Measurements from ENCODE around the gene CYBC1. TPM values are rescaled to one million over a fixed set of nuclear protein-coding genes. Genes with fewer than 3 reads are reported as not detected.

Gene CYBC1
- total RNA-seq, 1 experiment from 2014 or later = 71.7 TPM

GRCh38 chr17:82414548-82415281, 35.8 kb downstream of the CYBC1 start:
- Mint-ChIP-seq H3K27ac (peak overlapping the region; percentile 63; the same call in 1 of the 2 replicates), H3K4me1 (peaks cover 13% of the 10 kb centered on the region), H3K4me3 (peak overlapping the region; percentile 36), H3K9me3 (no peaks in the 10 kb centered on the region), H3K36me3 (peaks cover under 1% of the 10 kb centered on the region; the same call in 1 of the 2 replicates), H3K27me3 (ENCODE audit: low read depth) (no peaks in the 10 kb centered on the region)
- DNase-seq (ENCODE audit: low spot score) (peak; percentile 91), ATAC-seq (peak; percentile 76)
- CTCF ChIA-PET = interaction anchor here (0.6 to 1.8 kb wide), 8 partner anchors 10 to 245 kb away, joined by 3 to 9 read pairs (median 4); no protein-coding TSS in a partner anchor
- POLR2A ChIA-PET = no interaction called here
- TF ChIP-seq CREB1 (CRISPR knock-in tag; IDR thresholded peaks at IDR 0.05) (no peak), ZNF317 (CRISPR knock-in tag; IDR thresholded peaks at IDR 0.05; ENCODE audit: borderline replicate concordance, low read depth) (0 out of 2 replicates have a peak, but pooled peaks have one; percentile 48), ZNF423 (CRISPR knock-in tag; IDR thresholded peaks at IDR 0.05) (no peak), FOXK1 (CRISPR knock-in tag; IDR thresholded peaks at IDR 0.05) (peak; percentile 85), ZNF263 (CRISPR knock-in tag; IDR thresholded peaks at IDR 0.05; ENCODE audit: low read depth) (no peak), ELF4 (CRISPR knock-in tag; IDR thresholded peaks at IDR 0.05; ENCODE audit: low read depth) (peak; percentile 72; the same call in 1 of the 2 replicates), ETV6 (CRISPR knock-in tag; IDR thresholded peaks at IDR 0.05) (peak; percentile 95), TEAD1 (CRISPR knock-in tag; IDR thresholded peaks at IDR 0.05) (peak; percentile 95), IRF2 (CRISPR knock-in tag; IDR thresholded peaks at IDR 0.05; ENCODE audit: borderline replicate concordance, low read depth) (no peak), TP53 (CRISPR knock-in tag; IDR thresholded peaks at IDR 0.05) (peak; percentile 93), ESRRA (CRISPR knock-in tag; IDR thresholded peaks at IDR 0.05; ENCODE audit: borderline replicate concordance) (peak; percentile 87; the same call in 1 of the 2 replicates), NR1H2 (CRISPR knock-in tag; IDR thresholded peaks at IDR 0.05) (no peak), GABPB1 (CRISPR knock-in tag; IDR thresholded peaks at IDR 0.05) (peak; percentile 75), ZNF671 (CRISPR knock-in tag; IDR thresholded peaks at IDR 0.05) (no peak), JAZF1 (CRISPR knock-in tag; IDR thresholded peaks at IDR 0.05) (no peak), SMAD3 (CRISPR knock-in tag; IDR thresholded peaks at IDR 0.05; ENCODE audit: borderline replicate concordance) (peak; percentile 92)
- TF ChIP-seq, protein P1, sequence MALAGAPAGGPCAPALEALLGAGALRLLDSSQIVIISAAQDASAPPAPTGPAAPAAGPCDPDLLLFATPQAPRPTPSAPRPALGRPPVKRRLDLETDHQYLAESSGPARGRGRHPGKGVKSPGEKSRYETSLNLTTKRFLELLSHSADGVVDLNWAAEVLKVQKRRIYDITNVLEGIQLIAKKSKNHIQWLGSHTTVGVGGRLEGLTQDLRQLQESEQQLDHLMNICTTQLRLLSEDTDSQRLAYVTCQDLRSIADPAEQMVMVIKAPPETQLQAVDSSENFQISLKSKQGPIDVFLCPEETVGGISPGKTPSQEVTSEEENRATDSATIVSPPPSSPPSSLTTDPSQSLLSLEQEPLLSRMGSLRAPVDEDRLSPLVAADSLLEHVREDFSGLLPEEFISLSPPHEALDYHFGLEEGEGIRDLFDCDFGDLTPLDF (CRISPR knock-in tag; IDR thresholded peaks at IDR 0.05) = peak; percentile 81; the same call in 1 of the 2 replicates
- TF ChIP-seq, protein P2, sequence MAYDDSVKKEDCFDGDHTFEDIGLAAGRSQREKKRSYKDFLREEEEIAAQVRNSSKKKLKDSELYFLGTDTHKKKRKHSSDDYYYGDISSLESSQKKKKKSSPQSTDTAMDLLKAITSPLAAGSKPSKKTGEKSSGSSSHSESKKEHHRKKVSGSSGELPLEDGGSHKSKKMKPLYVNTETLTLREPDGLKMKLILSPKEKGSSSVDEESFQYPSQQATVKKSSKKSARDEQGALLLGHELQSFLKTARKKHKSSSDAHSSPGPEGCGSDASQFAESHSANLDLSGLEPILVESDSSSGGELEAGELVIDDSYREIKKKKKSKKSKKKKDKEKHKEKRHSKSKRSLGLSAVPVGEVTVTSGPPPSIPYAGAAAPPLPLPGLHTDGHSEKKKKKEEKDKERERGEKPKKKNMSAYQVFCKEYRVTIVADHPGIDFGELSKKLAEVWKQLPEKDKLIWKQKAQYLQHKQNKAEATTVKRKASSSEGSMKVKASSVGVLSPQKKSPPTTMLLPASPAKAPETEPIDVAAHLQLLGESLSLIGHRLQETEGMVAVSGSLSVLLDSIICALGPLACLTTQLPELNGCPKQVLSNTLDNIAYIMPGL (CRISPR knock-in tag; IDR thresholded peaks at IDR 0.05) = peak; percentile 73; the same call in 1 of the 2 replicates
- TF ChIP-seq, protein P3, sequence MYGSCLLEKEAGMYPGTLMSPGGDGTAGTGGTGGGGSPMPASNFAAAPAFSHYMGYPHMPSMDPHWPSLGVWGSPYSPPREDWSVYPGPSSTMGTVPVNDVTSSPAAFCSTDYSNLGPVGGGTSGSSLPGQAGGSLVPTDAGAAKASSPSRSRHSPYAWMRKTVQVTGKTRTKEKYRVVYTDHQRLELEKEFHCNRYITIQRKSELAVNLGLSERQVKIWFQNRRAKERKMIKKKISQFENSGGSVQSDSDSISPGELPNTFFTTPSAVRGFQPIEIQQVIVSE (CRISPR knock-in tag; IDR thresholded peaks at IDR 0.05; ENCODE audit: borderline replicate concordance) = no peak
- TF ChIP-seq, protein P4, sequence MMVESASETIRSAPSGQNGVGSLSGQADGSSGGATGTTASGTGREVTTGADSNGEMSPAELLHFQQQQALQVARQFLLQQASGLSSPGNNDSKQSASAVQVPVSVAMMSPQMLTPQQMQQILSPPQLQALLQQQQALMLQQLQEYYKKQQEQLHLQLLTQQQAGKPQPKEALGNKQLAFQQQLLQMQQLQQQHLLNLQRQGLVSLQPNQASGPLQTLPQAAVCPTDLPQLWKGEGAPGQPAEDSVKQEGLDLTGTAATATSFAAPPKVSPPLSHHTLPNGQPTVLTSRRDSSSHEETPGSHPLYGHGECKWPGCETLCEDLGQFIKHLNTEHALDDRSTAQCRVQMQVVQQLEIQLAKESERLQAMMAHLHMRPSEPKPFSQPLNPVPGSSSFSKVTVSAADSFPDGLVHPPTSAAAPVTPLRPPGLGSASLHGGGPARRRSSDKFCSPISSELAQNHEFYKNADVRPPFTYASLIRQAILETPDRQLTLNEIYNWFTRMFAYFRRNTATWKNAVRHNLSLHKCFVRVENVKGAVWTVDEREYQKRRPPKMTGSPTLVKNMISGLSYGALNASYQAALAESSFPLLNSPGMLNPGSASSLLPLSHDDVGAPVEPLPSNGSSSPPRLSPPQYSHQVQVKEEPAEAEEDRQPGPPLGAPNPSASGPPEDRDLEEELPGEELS (CRISPR knock-in tag; IDR thresholded peaks at IDR 0.05) = peak; percentile 96
- TF ChIP-seq, protein P5, sequence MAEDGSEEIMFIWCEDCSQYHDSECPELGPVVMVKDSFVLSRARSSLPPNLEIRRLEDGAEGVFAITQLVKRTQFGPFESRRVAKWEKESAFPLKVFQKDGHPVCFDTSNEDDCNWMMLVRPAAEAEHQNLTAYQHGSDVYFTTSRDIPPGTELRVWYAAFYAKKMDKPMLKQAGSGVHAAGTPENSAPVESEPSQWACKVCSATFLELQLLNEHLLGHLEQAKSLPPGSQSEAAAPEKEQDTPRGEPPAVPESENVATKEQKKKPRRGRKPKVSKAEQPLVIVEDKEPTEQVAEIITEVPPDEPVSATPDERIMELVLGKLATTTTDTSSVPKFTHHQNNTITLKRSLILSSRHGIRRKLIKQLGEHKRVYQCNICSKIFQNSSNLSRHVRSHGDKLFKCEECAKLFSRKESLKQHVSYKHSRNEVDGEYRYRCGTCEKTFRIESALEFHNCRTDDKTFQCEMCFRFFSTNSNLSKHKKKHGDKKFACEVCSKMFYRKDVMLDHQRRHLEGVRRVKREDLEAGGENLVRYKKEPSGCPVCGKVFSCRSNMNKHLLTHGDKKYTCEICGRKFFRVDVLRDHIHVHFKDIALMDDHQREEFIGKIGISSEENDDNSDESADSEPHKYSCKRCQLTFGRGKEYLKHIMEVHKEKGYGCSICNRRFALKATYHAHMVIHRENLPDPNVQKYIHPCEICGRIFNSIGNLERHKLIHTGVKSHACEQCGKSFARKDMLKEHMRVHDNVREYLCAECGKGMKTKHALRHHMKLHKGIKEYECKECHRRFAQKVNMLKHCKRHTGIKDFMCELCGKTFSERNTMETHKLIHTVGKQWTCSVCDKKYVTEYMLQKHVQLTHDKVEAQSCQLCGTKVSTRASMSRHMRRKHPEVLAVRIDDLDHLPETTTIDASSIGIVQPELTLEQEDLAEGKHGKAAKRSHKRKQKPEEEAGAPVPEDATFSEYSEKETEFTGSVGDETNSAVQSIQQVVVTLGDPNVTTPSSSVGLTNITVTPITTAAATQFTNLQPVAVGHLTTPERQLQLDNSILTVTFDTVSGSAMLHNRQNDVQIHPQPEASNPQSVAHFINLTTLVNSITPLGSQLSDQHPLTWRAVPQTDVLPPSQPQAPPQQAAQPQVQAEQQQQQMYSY (CRISPR knock-in tag; IDR thresholded peaks at IDR 0.05) = no peak
- TF ChIP-seq, protein P6, sequence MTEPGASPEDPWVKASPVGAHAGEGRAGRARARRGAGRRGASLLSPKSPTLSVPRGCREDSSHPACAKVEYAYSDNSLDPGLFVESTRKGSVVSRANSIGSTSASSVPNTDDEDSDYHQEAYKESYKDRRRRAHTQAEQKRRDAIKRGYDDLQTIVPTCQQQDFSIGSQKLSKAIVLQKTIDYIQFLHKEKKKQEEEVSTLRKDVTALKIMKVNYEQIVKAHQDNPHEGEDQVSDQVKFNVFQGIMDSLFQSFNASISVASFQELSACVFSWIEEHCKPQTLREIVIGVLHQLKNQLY (CRISPR knock-in tag; IDR thresholded peaks at IDR 0.05) = no peak
- TF ChIP-seq, protein P7, sequence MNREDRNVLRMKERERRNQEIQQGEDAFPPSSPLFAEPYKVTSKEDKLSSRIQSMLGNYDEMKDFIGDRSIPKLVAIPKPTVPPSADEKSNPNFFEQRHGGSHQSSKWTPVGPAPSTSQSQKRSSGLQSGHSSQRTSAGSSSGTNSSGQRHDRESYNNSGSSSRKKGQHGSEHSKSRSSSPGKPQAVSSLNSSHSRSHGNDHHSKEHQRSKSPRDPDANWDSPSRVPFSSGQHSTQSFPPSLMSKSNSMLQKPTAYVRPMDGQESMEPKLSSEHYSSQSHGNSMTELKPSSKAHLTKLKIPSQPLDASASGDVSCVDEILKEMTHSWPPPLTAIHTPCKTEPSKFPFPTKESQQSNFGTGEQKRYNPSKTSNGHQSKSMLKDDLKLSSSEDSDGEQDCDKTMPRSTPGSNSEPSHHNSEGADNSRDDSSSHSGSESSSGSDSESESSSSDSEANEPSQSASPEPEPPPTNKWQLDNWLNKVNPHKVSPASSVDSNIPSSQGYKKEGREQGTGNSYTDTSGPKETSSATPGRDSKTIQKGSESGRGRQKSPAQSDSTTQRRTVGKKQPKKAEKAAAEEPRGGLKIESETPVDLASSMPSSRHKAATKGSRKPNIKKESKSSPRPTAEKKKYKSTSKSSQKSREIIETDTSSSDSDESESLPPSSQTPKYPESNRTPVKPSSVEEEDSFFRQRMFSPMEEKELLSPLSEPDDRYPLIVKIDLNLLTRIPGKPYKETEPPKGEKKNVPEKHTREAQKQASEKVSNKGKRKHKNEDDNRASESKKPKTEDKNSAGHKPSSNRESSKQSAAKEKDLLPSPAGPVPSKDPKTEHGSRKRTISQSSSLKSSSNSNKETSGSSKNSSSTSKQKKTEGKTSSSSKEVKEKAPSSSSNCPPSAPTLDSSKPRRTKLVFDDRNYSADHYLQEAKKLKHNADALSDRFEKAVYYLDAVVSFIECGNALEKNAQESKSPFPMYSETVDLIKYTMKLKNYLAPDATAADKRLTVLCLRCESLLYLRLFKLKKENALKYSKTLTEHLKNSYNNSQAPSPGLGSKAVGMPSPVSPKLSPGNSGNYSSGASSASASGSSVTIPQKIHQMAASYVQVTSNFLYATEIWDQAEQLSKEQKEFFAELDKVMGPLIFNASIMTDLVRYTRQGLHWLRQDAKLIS (CRISPR knock-in tag; IDR thresholded peaks at IDR 0.05; ENCODE audit: borderline replicate concordance) = no peak

Measured in WTC11 (cell line).